CD14-positive monocyte (primary cell): Measurements from ENCODE around the gene CXorf65. TPM values are rescaled to one million over a fixed set of nuclear protein-coding genes. Genes with fewer than 3 reads are reported as not detected.

Experiments used
- DNase-seq, 3 donors: peaks; one replicate each; pipeline ENCODE4 v3.0.0-alpha.2; 2011 to 2022
- H2AFZ ChIP-seq: 2 replicates; pipeline ENCODE4 v1.6.0; 2012; ENCODE audit warnings: mild to moderate bottlenecking, low read depth, low read length, inconsistent platforms; ENCODE audit not compliant: insufficient read depth, poor library complexity, severe bottlenecking
- H3K27ac ChIP-seq, 2 donors: 1 replicate in 1 of 2; 2 replicates in 1 of 2; pipeline ENCODE4 v1.5.1; 2012 to 2013; ENCODE audit warnings: low read length in 2 of 2, control low read depth in 1 of 2, inconsistent platforms in 1 of 2, low read depth in 1 of 2, mild to moderate bottlenecking in 1 of 2
- H3K27me3 ChIP-seq, 2 donors: one replicate each; pipeline versions ENCODE4 v1.6.0 to v1.6.1; 2011 to 2013; ENCODE audit warnings: low read length in 2 of 2; ENCODE audit not compliant: control insufficient read depth in 2 of 2, insufficient read depth in 2 of 2
- H3K36me3 ChIP-seq, 2 donors: replicated peaks in 1 of 2; 1 replicate in 1 of 2; 2 replicates in 1 of 2; pipeline versions ENCODE4 v1.5.1 to v1.6.1; 2012 to 2013; ENCODE audit warnings: low read length in 2 of 2, control low read depth in 1 of 2, inconsistent platforms in 1 of 2, mild to moderate bottlenecking in 1 of 2; ENCODE audit not compliant: insufficient read depth in 2 of 2, control insufficient read depth in 1 of 2
- H3K4me1 ChIP-seq, 2 donors: 1 replicate in 1 of 2; 2 replicates in 1 of 2; pipeline versions ENCODE4 v1.5.1 to v1.6.1; 2012 to 2013; ENCODE audit warnings: low read length in 2 of 2, control low read depth in 1 of 2, inconsistent platforms in 1 of 2, mild to moderate bottlenecking in 1 of 2, moderate library complexity in 1 of 2; ENCODE audit not compliant: insufficient read depth in 2 of 2, control insufficient read depth in 1 of 2
- H3K4me2 ChIP-seq: replicated peaks from 2 replicates; pipeline ENCODE3; 2012; ENCODE audit warnings: low read length, moderate library complexity, mild to moderate bottlenecking; ENCODE audit not compliant: poor library complexity, severe bottlenecking; ENCODE audit errors: extremely low read depth
- H3K4me3 ChIP-seq, 3 experiments: fragments of 200-600 bp in 1 of 3; sonication (generic) in 1 of 3; replicated peaks in 1 of 3; 1 replicate in 2 of 3; 2 replicates in 1 of 3; pipeline ENCODE4 v1.5.1; 2011 to 2013; ENCODE audit warnings: low read length in 3 of 3, mild to moderate bottlenecking in 3 of 3, control low read depth in 2 of 3, low read depth in 2 of 3, inconsistent platforms in 1 of 3, moderate library complexity in 1 of 3
- H3K79me2 ChIP-seq: 2 replicates; pipeline ENCODE4 v1.6.0; 2012; ENCODE audit warnings: mild to moderate bottlenecking, control low read depth, inconsistent platforms, low read length, moderate library complexity; ENCODE audit not compliant: insufficient read depth
- H3K9ac ChIP-seq: 2 replicates; pipeline ENCODE4 v1.6.0; 2017; ENCODE audit warnings: low read length, mild to moderate bottlenecking; ENCODE audit not compliant: insufficient read depth, poor library complexity, severe bottlenecking
- H3K9me3 ChIP-seq, 2 donors: replicated peaks in 1 of 2; 1 replicate in 1 of 2; 2 replicates in 1 of 2; pipeline versions ENCODE4 v1.5.1 to v1.6.1; 2012 to 2013; ENCODE audit warnings: low read length in 2 of 2, control low read depth in 1 of 2; ENCODE audit not compliant: control insufficient read depth in 1 of 2, insufficient read depth in 1 of 2
- H4K20me1 ChIP-seq: 2 replicates; pipeline ENCODE4 v1.6.0; 2012; ENCODE audit warnings: mild to moderate bottlenecking, low read length, control low read depth, moderate library complexity; ENCODE audit not compliant: insufficient read depth
- H3K27ac Mint-ChIP-seq, 7 donors: one replicate each; pipeline ENCODE4 v1.8.0; 2020; ENCODE audit warnings: mild to moderate bottlenecking in 7 of 7, mixed read lengths in 7 of 7, moderate library complexity in 6 of 7, inconsistent platforms in 2 of 7
- H3K27me3 Mint-ChIP-seq, 3 donors: one replicate each; pipeline ENCODE4 v1.8.0; 2021 to 2022; ENCODE audit warnings: low read depth in 3 of 3, mild to moderate bottlenecking in 3 of 3, mixed read lengths in 3 of 3, moderate library complexity in 3 of 3, inconsistent platforms in 1 of 3
- H3K36me3 Mint-ChIP-seq, 2 donors: one replicate each; pipeline ENCODE4 v1.8.0; 2020; ENCODE audit warnings: mixed read lengths in 2 of 2, inconsistent platforms in 1 of 2, mild to moderate bottlenecking in 1 of 2
- H3K4me1 Mint-ChIP-seq: one replicate; pipeline ENCODE4 v1.8.0; 2020; ENCODE audit warnings: mild to moderate bottlenecking, mixed read lengths
- H3K4me3 Mint-ChIP-seq, 2 donors: one replicate each; pipeline ENCODE4 v1.8.0; 2020; ENCODE audit warnings: mild to moderate bottlenecking in 2 of 2, mixed read lengths in 2 of 2, moderate library complexity in 1 of 2
- H3K9me3 Mint-ChIP-seq, 7 donors: one replicate each; pipeline ENCODE4 v1.8.0; 2020 to 2022; ENCODE audit warnings: mixed read lengths in 7 of 7, mild to moderate bottlenecking in 6 of 7, moderate library complexity in 6 of 7, inconsistent platforms in 2 of 7
- CTCF ChIP-seq: fragments of 200-600 bp; IDR thresholded peaks from one replicate; pipeline ENCODE4 v1.8.0; 2022; ENCODE audit warnings: antibody characterized with exemption, mild to moderate bottlenecking
- WGBS: methylation state at CpG from one replicate; pipeline ENCODE4 v1.1.5; 2013; ENCODE audit warnings: missing lambda C conversion rate; ENCODE audit not compliant: insufficient coverage; 5-methylcytosine and 5-hydroxymethylcytosine counted together
- intact Hi-C, 2 donors: fragments of 100-400 bp; cut with micrococcal nuclease; formaldehyde crosslinking; loops; one replicate each; pipeline versions ENCODE4 v1.15.0 to v1.15.1; 2023
- polyA plus RNA-seq, 3 donors: library from polyadenylated mRNA; depleted of rRNA in 1 of 3; unstranded in 2 of 3; stranded (reverse) in 1 of 3; fragments of 300-500 nt in 2 of 3; fragments of >200 nt in 1 of 3; fragmentation: Illumina TruSeq in 2 of 3; gene quantifications; 1 replicate in 2 of 3; 2 replicates in 1 of 3; pipeline ENCODE4 v1.2.3, GENCODE V29; 2012 to 2021

CXorf65 gene
- polyA plus RNA-seq, 3 donors, result 3.8 TPM; not detected in 2

- peaks cover 0 to 5% (median 0%) of the 10 kb centered on the region in 3 donors for H3K27me3 Mint-ChIP-seq
- H3K36me3 ChIP-seq, result peaks cover 0 to 2% of the 10 kb centered on the region in 2 donors
- H3K9ac ChIP-seq, result peak within 1 kb of the TSS; percentile 55
- H3K4me1 Mint-ChIP-seq, result peaks cover 56% of the 10 kb centered on the region
- TF ChIP-seq CTCF, result no peak
- peak; percentile 75 to 90 (median 87) for DNase-seq
- H3K4me2 ChIP-seq, result peak within 1 kb of the TSS; percentile 55
- H4K20me1 ChIP-seq, result no peaks in the 10 kb centered on the region
- peak within 1 kb of the TSS; percentile 79 to 88 for H3K4me3 Mint-ChIP-seq
- H3K9me3 Mint-ChIP-seq, result peaks cover 0 to 2% (median 0%) of the 10 kb centered on the region in 7 donors
- H3K36me3 Mint-ChIP-seq, result peaks cover 0 to 14% of the 10 kb centered on the region in 2 donors
- peak within 1 kb of the TSS; percentile 29 to 58 (median 56) for H3K4me3 ChIP-seq
- intact Hi-C loops, result no loop called here
- H2AFZ ChIP-seq, result peak within 1 kb of the TSS; percentile 18
- peak within 1 kb of the TSS; percentile 93 to 98 (median 96) for H3K27ac Mint-ChIP-seq
- H3K27me3 ChIP-seq, result no peaks in the 10 kb centered on the region
- H3K27ac ChIP-seq, result peak within 1 kb of the TSS; percentile 67 to 93
- peaks cover 46 to 51% of the 10 kb centered on the region in 2 donors for H3K4me1 ChIP-seq
- WGBS, result no CpG with 5 or more reads among the region's 8 CpGs
- H3K79me2 ChIP-seq, result peaks cover 7% of the 10 kb centered on the region
- H3K9me3 ChIP-seq, result no peaks in the 10 kb centered on the region
Observed at GRCh38 chrX:71111141-71111843, 4.8 kb upstream of the CXorf65 start, which contains the start of gene IL2RG. TSS of gene IL2RG (minus strand) at chrX:71111577. CDS start at chrX:71111539, 38 bp downstream.

GRCh38 chrX:71109051-71109450, 2.5 kb upstream of the CXorf65 start:
- Histone ChIP-seq H3K36me3 (peaks cover 0 to 2% of the 10 kb centered on the region in 2 donors), H4K20me1 (no peaks in the 10 kb centered on the region), H3K27ac (no peak overlapping the region), H3K9ac (no peak overlapping the region), H3K4me1 (peaks cover 61 to 68% of the 10 kb centered on the region in 2 donors), H2AFZ (no peak overlapping the region), H3K9me3 (no peaks in the 10 kb centered on the region), H3K4me2 (peak overlapping the region; percentile 34), H3K4me3 (no peak overlapping the region), H3K27me3 (no peaks in the 10 kb centered on the region), H3K79me2 (peaks cover 7% of the 10 kb centered on the region)
- intact Hi-C loops, result no loop called here
- peaks cover 71% of the 10 kb centered on the region for H3K4me1 Mint-ChIP-seq
- TF ChIP-seq CTCF, result no peak
- no CpG with 5 or more reads among the region's 6 CpGs for WGBS
- H3K27ac Mint-ChIP-seq, result no peak overlapping the region
- H3K9me3 Mint-ChIP-seq, result peaks cover 0 to 1% (median 0%) of the 10 kb centered on the region in 7 donors
- H3K4me3 Mint-ChIP-seq, result peak overlapping the region in 1 of 2 donors; percentile 79
- DNase-seq, result no peak
- peaks cover 0 to 15% of the 10 kb centered on the region in 2 donors for H3K36me3 Mint-ChIP-seq
- H3K27me3 Mint-ChIP-seq, result peaks cover 0 to 3% (median 0%) of the 10 kb centered on the region in 3 donors
